ENCODE data around the gene THSD4. TPM values are rescaled to one million over a fixed set of nuclear protein-coding genes. Genes with fewer than 3 reads are reported as not detected.

The THSD4 gene
- polyA plus RNA-seq, 1 experiment: 18.8 TPM

- no peak overlapping the region for H3K4me3 ChIP-seq (ENCODE audit: low read depth, low read length)
- no peak for DNase-seq (ENCODE audit: low read depth)
- CTCF ChIA-PET: interaction anchor here (0.7 to 0.9 kb wide), 2 partner anchors 19 to 138 kb away, joined by 3 to 5 read pairs; no protein-coding TSS in a partner anchor
- no peak for TF ChIP-seq CTCF (IDR thresholded peaks at IDR 0.05; ENCODE audit: insufficient read depth, low read depth, low read length)
- no peaks in the 10 kb centered on the region for H3K36me3 ChIP-seq (ENCODE audit: control insufficient read depth, insufficient read depth, low read length)
- POLR2A ChIA-PET: interaction anchor here (0.6 kb wide), 1 partner anchor 291 kb away, joined by 3 read pairs; no protein-coding TSS in a partner anchor
- H3K27me3 ChIP-seq (ENCODE audit: control insufficient read depth, insufficient read depth, low read length): no peaks in the 10 kb centered on the region
Observed at GRCh38 chr15:71301958-71302621, 186.8 kb downstream of the THSD4 start.

GRCh38 chr15:71302861-71303410, 187.7 kb downstream of the THSD4 start:
- ChIA-PET POLR2A (no interaction called here), CTCF (interaction anchor here (0.8 to 0.9 kb wide), 2 partner anchors 14 to 137 kb away, joined by 3 read pairs; no protein-coding TSS in a partner anchor)
- H3K36me3 ChIP-seq (ENCODE audit: control insufficient read depth, insufficient read depth, low read length): no peaks in the 10 kb centered on the region
- H3K27me3 ChIP-seq (ENCODE audit: control insufficient read depth, insufficient read depth, low read length): no peaks in the 10 kb centered on the region
- no peak for DNase-seq (ENCODE audit: low read depth)
- H3K4me3 ChIP-seq (ENCODE audit: low read depth, low read length): no peak overlapping the region
- TF ChIP-seq CTCF (IDR thresholded peaks at IDR 0.05; ENCODE audit: insufficient read depth, low read depth, low read length): no peak

- no peaks in the 10 kb centered on the region for H3K36me3 ChIP-seq (ENCODE audit: control insufficient read depth, insufficient read depth, low read length)
- no peaks in the 10 kb centered on the region for H3K27me3 ChIP-seq (ENCODE audit: control insufficient read depth, insufficient read depth, low read length)
- no peak for TF ChIP-seq CTCF (IDR thresholded peaks at IDR 0.05; ENCODE audit: insufficient read depth, low read depth, low read length)
- ChIA-PET CTCF (no interaction called here), POLR2A (no interaction called here)
- DNase-seq (ENCODE audit: low read depth): no peak
- no peak overlapping the region for H3K4me3 ChIP-seq (ENCODE audit: low read depth, low read length)
Observed at GRCh38 chr15:71303977-71304376, 188.7 kb downstream of the THSD4 start.

- Histone ChIP-seq H3K4me3 (ENCODE audit: low read depth, low read length) (no peak overlapping the region), H3K36me3 (ENCODE audit: control insufficient read depth, insufficient read depth, low read length) (no peaks in the 10 kb centered on the region), H3K27me3 (ENCODE audit: control insufficient read depth, insufficient read depth, low read length) (no peaks in the 10 kb centered on the region)
- DNase-seq (ENCODE audit: low read depth): no peak
- CTCF ChIA-PET: interaction anchor here (0.5 kb wide), 1 partner anchor 137 kb away, joined by 4 read pairs; no protein-coding TSS in a partner anchor
- POLR2A ChIA-PET: no interaction called here
- no peak for TF ChIP-seq CTCF (IDR thresholded peaks at IDR 0.05; ENCODE audit: insufficient read depth, low read depth, low read length)
Observed at GRCh38 chr15:71304681-71305080, 189.4 kb downstream of the THSD4 start.

- no peak overlapping the region for H3K4me3 ChIP-seq (ENCODE audit: low read depth, low read length)
- no peaks in the 10 kb centered on the region for H3K36me3 ChIP-seq (ENCODE audit: control insufficient read depth, insufficient read depth, low read length)
- no peak for DNase-seq (ENCODE audit: low read depth)
- no peak for TF ChIP-seq CTCF (IDR thresholded peaks at IDR 0.05; ENCODE audit: insufficient read depth, low read depth, low read length)
- no peaks in the 10 kb centered on the region for H3K27me3 ChIP-seq (ENCODE audit: control insufficient read depth, insufficient read depth, low read length)
- CTCF ChIA-PET: no interaction called here
- POLR2A ChIA-PET: no interaction called here
Observed at GRCh38 chr15:71306538-71306937, 191.3 kb downstream of the THSD4 start.

All from BJ (cell line).